NCI-H345 (cell line): ENCODE data around the gene SH3PXD2B.
A peak's percentile ranks its signal among the peaks of the same experiment; 100 is the strongest.

Source experiments
- DNase-seq: peaks from one replicate; lab custom pipeline; 2025; lab: John Stamatoyannopoulos, UW

The SH3PXD2B gene

DNA sequence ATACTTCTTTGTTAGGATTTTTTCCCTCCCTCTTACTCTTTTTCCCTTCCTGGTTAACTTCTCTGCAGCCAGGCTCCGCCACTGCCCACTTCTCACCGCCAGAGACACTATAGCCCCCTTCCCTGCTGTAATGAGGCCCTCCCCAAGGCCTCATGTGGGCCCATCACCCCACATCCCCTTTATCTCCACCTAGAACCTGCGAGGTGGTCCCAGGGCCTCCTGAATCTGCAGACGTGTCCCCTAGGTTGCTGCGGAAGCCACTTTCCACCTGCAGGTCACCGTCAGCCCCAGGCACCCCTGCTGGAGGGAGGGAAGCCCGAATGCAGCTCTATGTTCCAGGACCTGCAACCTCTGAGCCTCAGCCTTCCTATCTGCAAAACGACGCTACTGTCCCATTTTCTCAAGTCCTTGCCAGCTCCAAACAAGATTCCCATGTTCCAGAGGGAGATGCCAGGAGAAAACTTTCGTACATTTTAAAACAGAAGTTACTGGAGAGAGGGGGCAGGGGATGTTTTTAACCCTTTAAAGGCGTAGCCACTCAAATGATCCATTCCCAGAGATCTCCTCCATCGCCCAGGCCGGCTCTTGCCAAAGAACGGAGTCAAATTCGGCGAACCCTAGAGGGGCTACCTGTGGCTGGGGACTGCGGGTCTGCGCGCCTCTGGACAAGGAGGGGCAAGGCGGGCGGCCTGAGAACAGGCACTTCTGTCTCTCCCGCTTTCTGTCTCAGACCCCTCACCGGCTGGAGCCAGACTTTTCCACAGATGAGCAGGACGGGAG, 929 bp downstream of the SH3PXD2B start:
- peak; percentile 55 for DNase-seq

DNA sequence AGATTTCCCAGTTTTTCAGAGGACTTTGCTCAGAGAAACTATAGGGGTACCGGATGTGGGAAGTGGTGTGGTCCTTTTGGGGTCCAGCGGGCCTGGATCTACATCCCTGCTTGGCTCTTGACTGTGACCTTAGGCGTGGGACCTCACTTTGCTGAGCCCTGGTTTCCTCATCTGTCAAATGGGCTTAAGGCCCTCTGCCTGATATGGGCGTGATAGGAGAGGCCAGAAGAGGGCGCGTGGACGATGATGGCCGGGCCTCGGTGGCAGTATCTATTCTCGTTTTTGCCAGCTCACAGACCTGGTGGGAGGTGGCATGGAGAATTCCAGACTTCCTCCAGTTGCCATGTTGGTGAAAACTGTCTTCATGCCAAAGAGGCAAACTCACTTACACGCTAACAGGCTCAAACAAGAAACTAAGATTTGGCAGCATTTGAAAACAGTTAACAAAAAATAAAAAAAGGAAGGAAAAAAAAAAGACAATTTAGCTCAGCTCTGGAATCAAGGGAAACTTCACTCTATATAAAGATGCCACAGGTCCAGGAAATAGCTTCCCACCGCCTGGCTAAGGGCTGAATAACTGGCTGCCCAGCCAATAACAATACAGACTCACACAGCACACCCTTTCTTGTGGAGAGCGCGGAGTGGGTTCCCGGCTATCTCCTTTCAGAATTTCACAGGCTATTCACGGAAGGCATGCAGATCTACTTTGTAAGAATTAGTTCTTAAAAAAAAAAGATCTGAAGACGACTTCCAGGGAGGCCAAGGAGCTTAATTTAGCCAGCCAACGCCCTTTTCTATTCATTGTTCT, 1.7 kb downstream of the SH3PXD2B start:
- no peak for DNase-seq

DNA sequence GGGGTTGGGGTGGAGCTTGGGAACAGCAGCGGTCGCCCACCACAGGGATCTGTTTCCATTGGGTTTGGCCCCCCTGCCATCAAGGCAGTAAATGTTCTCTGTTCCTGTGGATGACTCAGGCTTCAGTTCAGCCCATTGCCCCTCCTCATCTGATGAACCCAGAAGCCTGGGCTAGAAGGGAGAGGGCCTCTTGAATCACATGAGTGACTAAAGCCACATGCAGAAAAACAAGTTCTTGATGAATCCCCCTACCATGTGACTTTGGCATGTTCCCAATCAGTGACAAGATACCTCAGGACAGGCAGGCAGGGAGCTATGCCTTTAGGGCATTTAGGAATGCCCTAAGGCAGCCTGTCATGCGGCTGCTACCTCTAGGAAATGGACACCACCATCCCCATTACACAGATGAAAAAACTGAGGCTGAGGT, 2.5 kb downstream of the SH3PXD2B start:
- DNase-seq = peak; percentile 21

DNA sequence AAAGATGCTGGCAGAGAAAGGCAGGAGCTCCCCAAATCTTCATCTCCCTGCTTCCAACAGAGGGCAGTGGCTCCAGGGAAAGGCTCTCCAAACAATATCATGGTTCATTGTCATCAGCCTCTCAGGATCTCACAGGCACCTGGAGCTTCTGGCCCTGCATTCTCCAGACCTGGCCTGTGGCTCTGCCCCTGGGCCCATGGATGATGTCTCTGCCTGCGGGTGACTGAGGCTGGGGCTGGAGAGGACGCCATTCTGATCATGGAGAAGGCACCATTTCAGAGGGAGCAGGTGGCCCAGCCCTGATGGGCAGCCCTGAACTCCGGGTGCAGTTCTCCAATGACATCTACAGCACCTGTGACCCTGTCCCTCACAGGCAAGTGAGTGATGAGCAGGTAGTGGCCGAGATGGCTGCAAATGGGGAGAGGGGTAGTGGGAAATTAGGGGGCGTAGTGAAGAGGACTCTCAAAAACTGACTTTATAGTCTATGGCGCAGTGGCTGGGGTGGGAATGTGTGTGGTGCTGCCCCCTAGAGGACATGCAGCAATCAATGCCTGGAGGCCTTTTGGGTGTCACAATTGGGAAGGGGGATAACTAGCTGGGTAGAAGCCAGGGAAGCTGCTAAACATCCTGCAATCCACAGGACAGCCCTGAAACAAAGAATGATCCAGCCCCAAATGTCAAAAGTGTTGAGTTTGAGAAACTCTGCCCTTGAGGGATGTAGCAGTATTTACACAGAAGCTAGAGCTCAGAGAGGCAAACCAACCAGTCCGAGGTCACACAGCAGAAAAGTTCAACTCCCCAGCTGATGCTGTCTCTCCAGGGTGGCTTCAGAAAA, 3.2 kb downstream of the SH3PXD2B start:
- DNase-seq = peak; percentile 22

DNA sequence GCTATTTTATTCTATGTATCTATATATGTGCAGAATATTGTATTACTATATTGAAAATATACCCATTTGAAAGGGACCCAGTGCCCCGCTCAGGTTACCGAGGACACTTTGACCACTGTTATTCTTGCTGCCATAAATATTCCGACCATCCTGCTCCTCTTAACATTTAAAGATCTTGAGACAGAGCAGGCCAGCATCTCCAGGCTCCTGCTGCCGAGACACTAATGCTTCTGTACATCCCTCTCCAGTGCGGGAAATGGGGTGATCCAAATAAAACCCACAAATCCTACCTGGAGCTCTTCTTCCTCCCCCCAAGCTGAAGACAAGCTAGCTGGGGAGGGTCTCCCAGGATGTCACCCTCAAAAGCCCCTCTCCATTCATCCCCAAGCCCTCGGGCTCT, 3.9 kb downstream of the SH3PXD2B start:
- DNase-seq = no peak

DNA sequence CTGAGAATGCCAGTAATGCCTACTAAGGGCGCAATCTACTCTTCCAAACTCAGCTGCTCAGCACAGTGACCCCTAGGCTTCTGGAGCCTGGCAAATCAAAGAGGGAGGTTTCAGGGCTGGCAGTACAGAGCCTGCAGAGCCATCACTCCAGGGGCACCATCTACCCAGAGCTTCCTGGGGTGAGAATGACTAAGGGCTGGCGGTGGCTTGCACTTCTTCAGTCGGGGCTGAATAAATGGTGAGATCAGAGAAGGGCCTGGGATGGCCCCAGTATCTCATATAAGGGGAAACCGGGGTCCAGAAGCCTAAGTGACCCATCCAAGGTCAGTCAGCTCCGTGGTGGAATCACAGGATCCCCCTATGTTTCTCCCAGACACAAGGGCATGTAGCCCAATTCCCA, 5.3 kb downstream of the SH3PXD2B start:
- no peak for DNase-seq

- DNase-seq = no peak
Observed at GRCh38 chr5:172447646-172448365, 6.5 kb downstream of the SH3PXD2B start.

GRCh38 chr5:172446336-172447051, 7.8 kb downstream of the SH3PXD2B start:
- no peak for DNase-seq

GRCh38 chr5:172445866-172446265, 8.5 kb downstream of the SH3PXD2B start:
- no peak for DNase-seq

DNA sequence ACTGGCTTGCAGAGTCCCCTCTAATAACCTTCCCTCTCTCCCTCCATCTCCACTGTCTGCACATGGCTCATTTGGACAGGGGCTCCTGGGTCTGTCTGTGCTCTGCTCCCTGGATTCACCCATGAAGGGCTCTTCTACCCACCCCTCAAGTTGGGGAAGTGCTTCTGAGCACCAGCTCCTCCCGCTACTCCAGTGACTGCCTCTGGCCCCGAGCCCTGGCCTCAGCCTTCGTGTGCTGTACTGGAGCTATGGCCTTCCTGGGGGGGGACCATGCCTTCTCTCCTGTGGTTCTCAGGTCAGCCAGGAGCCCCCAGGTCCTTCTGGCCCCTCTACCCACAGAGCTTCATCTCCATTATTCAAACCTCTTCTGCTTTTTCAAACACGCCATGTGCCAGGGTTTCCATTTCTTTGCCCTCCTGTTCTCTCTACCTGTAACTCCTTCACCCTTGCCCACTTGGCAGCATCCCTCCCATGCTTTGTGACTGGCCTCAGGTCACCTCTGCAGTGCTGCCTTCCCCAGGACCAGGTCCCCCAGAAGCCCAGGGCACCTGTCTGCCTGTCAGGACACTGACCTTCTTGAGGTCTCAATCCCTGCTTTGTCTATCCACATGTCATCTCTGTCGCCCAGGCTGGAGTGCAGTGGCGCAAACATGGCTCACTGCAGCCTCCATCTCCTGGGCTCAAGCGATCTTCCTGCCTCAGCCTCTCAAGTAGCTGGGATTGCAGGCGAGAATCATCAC, 9.5 kb downstream of the SH3PXD2B start:
- DNase-seq = no peak

DNA sequence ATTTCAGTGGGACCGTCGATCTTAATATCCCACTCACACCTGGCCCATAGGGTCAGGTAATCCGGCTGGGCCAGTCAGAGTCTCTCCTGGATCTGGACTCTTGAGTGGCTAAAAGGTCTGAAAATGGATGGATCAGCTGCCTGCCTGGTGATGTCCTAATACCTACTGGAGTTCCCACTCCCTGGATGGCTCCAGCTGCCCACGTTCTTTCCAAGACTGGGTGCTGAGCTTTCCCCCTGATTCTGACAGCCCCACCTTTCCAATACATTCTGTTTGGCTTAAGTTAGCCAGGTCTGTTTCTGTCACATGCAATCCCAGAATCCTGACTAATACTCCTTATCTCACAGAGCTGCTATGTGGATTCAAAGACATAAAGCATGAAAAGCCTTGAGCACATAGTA, 10.2 kb downstream of the SH3PXD2B start:
- DNase-seq = no peak

- no peak for DNase-seq
Observed at GRCh38 chr5:172443441-172444109, 10.8 kb downstream of the SH3PXD2B start.

DNA sequence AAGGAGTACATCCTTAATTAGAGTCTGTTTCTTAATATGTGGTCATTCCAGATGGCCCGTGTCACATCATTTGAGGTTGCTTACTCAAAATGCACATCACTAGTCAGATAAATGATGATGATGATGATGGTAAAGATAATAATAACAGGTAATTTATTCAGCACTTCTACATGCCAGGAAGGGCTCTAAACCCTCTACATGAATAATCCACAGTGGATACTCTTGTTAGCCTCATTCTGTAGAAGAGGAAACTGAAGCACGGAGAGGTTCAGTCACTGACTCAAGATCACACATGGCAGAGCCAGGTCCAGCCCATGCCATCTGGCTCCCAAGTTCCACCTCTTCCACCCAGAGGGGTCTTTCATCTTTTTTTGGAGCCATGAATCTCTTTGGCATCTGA, 11.7 kb downstream of the SH3PXD2B start:
- DNase-seq = no peak

- no peak for DNase-seq
Observed at GRCh38 chr5:172441262-172441751, 13.0 kb downstream of the SH3PXD2B start.

- DNase-seq = no peak
Observed at GRCh38 chr5:172440486-172440885, 13.8 kb downstream of the SH3PXD2B start.

- no peak for DNase-seq
Observed at GRCh38 chr5:172439785-172440477, 14.4 kb downstream of the SH3PXD2B start.

GRCh38 chr5:172438319-172438668, 16.0 kb downstream of the SH3PXD2B start:
- no peak for DNase-seq

DNA sequence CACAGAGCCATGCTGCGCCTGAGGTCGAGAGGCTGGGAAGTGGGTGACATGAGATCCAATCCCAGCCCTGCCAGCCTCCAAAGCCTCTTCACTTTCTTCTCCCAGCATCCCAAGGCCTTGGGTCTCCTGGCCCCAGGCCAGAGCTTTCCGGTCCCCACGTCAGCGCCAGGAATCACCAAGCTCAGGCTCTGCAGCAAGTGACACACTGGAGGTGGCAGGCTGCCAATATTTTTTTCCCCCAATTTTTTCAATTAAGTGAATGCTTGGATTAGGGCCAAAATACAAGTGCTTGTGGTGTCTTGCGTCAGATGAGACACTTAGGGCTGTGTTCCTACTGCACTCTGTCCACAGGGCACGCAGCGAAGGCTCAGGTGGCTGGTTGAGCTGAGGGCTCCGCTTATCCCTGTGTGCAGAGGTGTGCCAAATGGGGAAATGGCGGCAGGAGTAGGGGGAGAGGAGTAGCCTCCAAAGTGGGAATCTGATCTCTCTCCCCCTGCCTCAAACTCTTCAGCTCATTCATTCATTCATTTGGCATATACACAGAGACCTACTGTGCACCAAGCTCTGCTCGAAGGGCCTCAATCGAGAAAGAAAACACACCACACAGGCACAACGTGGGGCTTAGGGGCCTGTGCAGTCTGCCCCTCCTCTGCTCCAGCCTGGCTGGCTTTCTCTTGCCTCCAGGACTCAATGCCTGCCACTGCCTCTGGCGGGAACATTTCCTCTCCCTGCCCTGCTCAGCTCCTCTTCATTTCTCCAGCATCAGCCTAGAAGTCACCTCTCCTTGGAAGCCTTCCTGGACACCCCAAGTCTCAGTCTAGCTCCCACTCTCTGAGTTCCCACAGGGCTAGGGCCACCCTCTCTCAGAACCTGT, 16.6 kb downstream of the SH3PXD2B start:
- peak; percentile 99 for DNase-seq
